Measurements from ENCODE around the gene COPZ1. TPM values are rescaled to one million over a fixed set of nuclear protein-coding genes. Genes with fewer than 3 reads are reported as not detected.

COPZ1 gene
- total and polyA plus RNA-seq, 9 of the 15 experiments (the other 6 are each of a cell fraction or from before 2014, with no cell fraction given), result 137 to 487 (median 233) TPM

GRCh38 chr12:54358945-54359761 lies 34.2 kb downstream of the COPZ1 start (continued):
- TF ChIP-seq, protein P1, sequence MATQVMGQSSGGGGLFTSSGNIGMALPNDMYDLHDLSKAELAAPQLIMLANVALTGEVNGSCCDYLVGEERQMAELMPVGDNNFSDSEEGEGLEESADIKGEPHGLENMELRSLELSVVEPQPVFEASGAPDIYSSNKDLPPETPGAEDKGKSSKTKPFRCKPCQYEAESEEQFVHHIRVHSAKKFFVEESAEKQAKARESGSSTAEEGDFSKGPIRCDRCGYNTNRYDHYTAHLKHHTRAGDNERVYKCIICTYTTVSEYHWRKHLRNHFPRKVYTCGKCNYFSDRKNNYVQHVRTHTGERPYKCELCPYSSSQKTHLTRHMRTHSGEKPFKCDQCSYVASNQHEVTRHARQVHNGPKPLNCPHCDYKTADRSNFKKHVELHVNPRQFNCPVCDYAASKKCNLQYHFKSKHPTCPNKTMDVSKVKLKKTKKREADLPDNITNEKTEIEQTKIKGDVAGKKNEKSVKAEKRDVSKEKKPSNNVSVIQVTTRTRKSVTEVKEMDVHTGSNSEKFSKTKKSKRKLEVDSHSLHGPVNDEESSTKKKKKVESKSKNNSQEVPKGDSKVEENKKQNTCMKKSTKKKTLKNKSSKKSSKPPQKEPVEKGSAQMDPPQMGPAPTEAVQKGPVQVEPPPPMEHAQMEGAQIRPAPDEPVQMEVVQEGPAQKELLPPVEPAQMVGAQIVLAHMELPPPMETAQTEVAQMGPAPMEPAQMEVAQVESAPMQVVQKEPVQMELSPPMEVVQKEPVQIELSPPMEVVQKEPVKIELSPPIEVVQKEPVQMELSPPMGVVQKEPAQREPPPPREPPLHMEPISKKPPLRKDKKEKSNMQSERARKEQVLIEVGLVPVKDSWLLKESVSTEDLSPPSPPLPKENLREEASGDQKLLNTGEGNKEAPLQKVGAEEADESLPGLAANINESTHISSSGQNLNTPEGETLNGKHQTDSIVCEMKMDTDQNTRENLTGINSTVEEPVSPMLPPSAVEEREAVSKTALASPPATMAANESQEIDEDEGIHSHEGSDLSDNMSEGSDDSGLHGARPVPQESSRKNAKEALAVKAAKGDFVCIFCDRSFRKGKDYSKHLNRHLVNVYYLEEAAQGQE (IDR thresholded peaks at IDR 0.05; ENCODE audit: borderline replicate concordance), result peak; percentile 35
- TF ChIP-seq, protein P1 (CRISPR knock-in tag; IDR thresholded peaks at IDR 0.05; ENCODE audit: low read depth), result no peak
- TF ChIP-seq IRF9 (tag; IDR thresholded peaks at IDR 0.05) (no peak), ZNF41 (CRISPR knock-in tag; conservative IDR thresholded peaks at IDR 0.05) (no peak), U2AF1 (optimal IDR thresholded peaks at IDR 0.05; ENCODE audit: low read depth, low read length) (no peak), ZNF316 (IDR thresholded peaks at IDR 0.05) (no peak), SIRT6 (IDR thresholded peaks at IDR 0.05; ENCODE audit: low read depth, low read length) (no peak), ZC3H4 (CRISPR knock-in tag; IDR thresholded peaks at IDR 0.05; ENCODE audit: borderline replicate concordance) (no peak), ID3 (CRISPR knock-in tag; IDR thresholded peaks at IDR 0.05) (no peak), ID3 (tag; IDR thresholded peaks at IDR 0.05) (no peak), SREBF1 (IDR thresholded peaks at IDR 0.05; ENCODE audit: borderline replicate concordance, low read depth, low read length) (no peak), ARNT (IDR thresholded peaks at IDR 0.05) (peak; percentile 92 to 93), MAZ (CRISPR knock-in tag; conservative IDR thresholded peaks at IDR 0.05 in 1 of 2, IDR thresholded peaks at IDR 0.05 in 1 of 2) (peak; percentile 99; a peak in 3 of 4 replicates)
- TF ChIP-seq, protein P2, sequence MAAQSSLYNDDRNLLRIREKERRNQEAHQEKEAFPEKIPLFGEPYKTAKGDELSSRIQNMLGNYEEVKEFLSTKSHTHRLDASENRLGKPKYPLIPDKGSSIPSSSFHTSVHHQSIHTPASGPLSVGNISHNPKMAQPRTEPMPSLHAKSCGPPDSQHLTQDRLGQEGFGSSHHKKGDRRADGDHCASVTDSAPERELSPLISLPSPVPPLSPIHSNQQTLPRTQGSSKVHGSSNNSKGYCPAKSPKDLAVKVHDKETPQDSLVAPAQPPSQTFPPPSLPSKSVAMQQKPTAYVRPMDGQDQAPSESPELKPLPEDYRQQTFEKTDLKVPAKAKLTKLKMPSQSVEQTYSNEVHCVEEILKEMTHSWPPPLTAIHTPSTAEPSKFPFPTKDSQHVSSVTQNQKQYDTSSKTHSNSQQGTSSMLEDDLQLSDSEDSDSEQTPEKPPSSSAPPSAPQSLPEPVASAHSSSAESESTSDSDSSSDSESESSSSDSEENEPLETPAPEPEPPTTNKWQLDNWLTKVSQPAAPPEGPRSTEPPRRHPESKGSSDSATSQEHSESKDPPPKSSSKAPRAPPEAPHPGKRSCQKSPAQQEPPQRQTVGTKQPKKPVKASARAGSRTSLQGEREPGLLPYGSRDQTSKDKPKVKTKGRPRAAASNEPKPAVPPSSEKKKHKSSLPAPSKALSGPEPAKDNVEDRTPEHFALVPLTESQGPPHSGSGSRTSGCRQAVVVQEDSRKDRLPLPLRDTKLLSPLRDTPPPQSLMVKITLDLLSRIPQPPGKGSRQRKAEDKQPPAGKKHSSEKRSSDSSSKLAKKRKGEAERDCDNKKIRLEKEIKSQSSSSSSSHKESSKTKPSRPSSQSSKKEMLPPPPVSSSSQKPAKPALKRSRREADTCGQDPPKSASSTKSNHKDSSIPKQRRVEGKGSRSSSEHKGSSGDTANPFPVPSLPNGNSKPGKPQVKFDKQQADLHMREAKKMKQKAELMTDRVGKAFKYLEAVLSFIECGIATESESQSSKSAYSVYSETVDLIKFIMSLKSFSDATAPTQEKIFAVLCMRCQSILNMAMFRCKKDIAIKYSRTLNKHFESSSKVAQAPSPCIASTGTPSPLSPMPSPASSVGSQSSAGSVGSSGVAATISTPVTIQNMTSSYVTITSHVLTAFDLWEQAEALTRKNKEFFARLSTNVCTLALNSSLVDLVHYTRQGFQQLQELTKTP (IDR thresholded peaks at IDR 0.05; ENCODE audit: low read depth in 1 of 2, partially characterized antibody in 2 of 2), result peak; percentile 71 to 73
